Sigmoid colon (tissue), 7 donors: ENCODE data around the gene ATP5ME. TPM values are rescaled to one million over a fixed set of nuclear protein-coding genes. Genes with fewer than 3 reads are reported as not detected.
A peak's percentile ranks its signal among the peaks of the same experiment; 100 is the strongest.

Experiments
- DNase-seq: peaks from one replicate; pipeline ENCODE4 v3.0.0-alpha.2; 2019
- H3K27ac ChIP-seq, 4 donors: fragments of 200-600 bp; sonication (generic); one replicate each; pipeline ENCODE4 v1.5.1; 2016 to 2019; ENCODE audit warnings: mild to moderate bottlenecking in 1 of 4
- H3K27me3 ChIP-seq, 3 donors: fragments of 200-600 bp; sonication (generic); one replicate each; pipeline ENCODE4 v1.5.1; 2019; ENCODE audit warnings: mild to moderate bottlenecking in 1 of 3
- H3K36me3 ChIP-seq, 4 donors: fragments of 200-600 bp; sonication (generic); one replicate each; pipeline ENCODE4 v1.5.1; 2016 to 2019
- H3K4me1 ChIP-seq, 4 donors: fragments of 200-600 bp; sonication (generic); one replicate each; pipeline ENCODE4 v1.5.1; 2017 to 2019
- H3K4me3 ChIP-seq, 4 donors: fragments of 200-600 bp; sonication (generic); one replicate each; pipeline ENCODE4 v1.5.1; 2017 to 2019; ENCODE audit warnings: mild to moderate bottlenecking in 2 of 4, moderate library complexity in 1 of 4
- H3K9me3 ChIP-seq, 4 donors: fragments of 200-600 bp in 3 of 4; sonication (generic) in 3 of 4; one replicate each; pipeline versions ENCODE4 v1.5.1 to v1.6.1; 2013 to 2019
- EP300 ChIP-seq, 4 donors: sonication (generic); formaldehyde crosslinking; IDR thresholded peaks; one replicate each; pipeline ENCODE4 v1.6.1; 2017; ENCODE audit warnings: antibody characterized with exemption in 4 of 4
- POLR2A ChIP-seq, 2 donors: fragments of 450-650 bp; IDR thresholded peaks; one replicate each; pipeline ENCODE4 v1.6.1; 2016; ENCODE audit warnings: antibody characterized with exemption in 2 of 2, mild to moderate bottlenecking in 2 of 2, moderate library complexity in 2 of 2
- POLR2AphosphoS5 ChIP-seq, 4 donors: sonication (generic); formaldehyde crosslinking; IDR thresholded peaks; one replicate each; pipeline ENCODE4 v1.6.1; 2017; ENCODE audit warnings: antibody characterized with exemption in 4 of 4
- WGBS, 2 donors: extraction: QIAGEN DNeasy Blood & Tissue Kit; methylation state at CpG; one replicate each; pipeline ENCODE4 v1.1.7; 2013; 5-methylcytosine and 5-hydroxymethylcytosine counted together
- intact Hi-C: fragments of 100-400 bp; cut with DNase I; formaldehyde crosslinking; loops from one replicate; pipeline ENCODE4 v1.15.1; 2023
- polyA plus RNA-seq, 3 donors: library from polyadenylated mRNA; stranded (reverse); fragments of 200-250 nt; gene quantifications; one replicate each; pipeline ENCODE4 v1.2.3, GENCODE V29; 2013
- total RNA-seq, 4 donors: library from RNA; depleted of rRNA; stranded (reverse); fragments of >200 nt; gene quantifications; one replicate each; pipeline ENCODE4 v1.1.0, GENCODE V29; 2016
- TF ChIP-seq, protein P1 (sequence below), 4 experiments: fragments of 450-650 bp in 3 of 4; fragments of 200-600 bp in 1 of 4; IDR thresholded peaks; one replicate each; pipeline ENCODE4 v1.5.1; 2016 to 2019; ENCODE audit warnings: antibody characterized with exemption in 4 of 4, mild to moderate bottlenecking in 3 of 4, moderate library complexity in 2 of 4
- donor health status: healthy with polysubstance abuse.
- donor health status: Bipolar disorder and iron deficiency.
- donor health status: healthy.

The ATP5ME gene
- total and polyA plus RNA-seq, 7 donors: 104 to 1,302 (median 244) TPM

DNA sequence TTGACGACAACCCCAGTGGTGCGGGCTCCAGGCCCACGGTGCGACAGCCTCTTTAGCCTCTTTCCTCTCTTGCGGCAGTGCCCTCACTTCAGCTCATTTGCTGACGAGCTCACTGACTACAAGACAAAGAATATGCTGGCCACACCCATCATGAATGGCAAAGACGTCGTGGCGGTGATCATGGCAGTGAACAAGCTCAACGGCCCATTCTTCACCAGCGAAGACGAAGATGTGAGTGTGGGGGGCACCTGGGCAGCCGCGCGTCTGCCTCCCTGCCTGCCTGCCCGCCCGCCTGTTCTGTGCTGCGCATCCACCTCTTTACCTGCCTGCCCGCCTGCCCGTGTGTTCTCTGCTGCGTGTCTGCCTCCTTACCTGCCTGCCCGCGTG lies 39.5 kb downstream of the ATP5ME start:
- no peaks in the 10 kb centered on the region for H3K4me1 ChIP-seq
- H3K27ac ChIP-seq: no peak overlapping the region
- TF ChIP-seq, protein P1, sequence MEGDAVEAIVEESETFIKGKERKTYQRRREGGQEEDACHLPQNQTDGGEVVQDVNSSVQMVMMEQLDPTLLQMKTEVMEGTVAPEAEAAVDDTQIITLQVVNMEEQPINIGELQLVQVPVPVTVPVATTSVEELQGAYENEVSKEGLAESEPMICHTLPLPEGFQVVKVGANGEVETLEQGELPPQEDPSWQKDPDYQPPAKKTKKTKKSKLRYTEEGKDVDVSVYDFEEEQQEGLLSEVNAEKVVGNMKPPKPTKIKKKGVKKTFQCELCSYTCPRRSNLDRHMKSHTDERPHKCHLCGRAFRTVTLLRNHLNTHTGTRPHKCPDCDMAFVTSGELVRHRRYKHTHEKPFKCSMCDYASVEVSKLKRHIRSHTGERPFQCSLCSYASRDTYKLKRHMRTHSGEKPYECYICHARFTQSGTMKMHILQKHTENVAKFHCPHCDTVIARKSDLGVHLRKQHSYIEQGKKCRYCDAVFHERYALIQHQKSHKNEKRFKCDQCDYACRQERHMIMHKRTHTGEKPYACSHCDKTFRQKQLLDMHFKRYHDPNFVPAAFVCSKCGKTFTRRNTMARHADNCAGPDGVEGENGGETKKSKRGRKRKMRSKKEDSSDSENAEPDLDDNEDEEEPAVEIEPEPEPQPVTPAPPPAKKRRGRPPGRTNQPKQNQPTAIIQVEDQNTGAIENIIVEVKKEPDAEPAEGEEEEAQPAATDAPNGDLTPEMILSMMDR (IDR thresholded peaks at IDR 0.05): no peak
- no peak for TF ChIP-seq POLR2A (IDR thresholded peaks at IDR 0.05)
- TF ChIP-seq POLR2AphosphoS5 (IDR thresholded peaks at IDR 0.05): no peak
- no peak for TF ChIP-seq EP300 (IDR thresholded peaks at IDR 0.05)
- intact Hi-C loops: no loop called here
- no peak overlapping the region for H3K4me3 ChIP-seq
- H3K36me3 ChIP-seq: no peaks in the 10 kb centered on the region
- peak; percentile 19 for DNase-seq
- H3K9me3 ChIP-seq: no peaks in the 10 kb centered on the region
- H3K27me3 ChIP-seq: peaks cover 0 to 18% (median 0%) of the 10 kb centered on the region in 3 donors
- 68 to 80% methylated on average over 23 of the region's 23 CpGs for WGBS, 2 donors

- Histone ChIP-seq H3K27ac (no peak overlapping the region), H3K27me3 (peaks cover 0 to 23% (median 1%) of the 10 kb centered on the region in 3 donors), H3K9me3 (no peaks in the 10 kb centered on the region), H3K4me3 (no peak overlapping the region), H3K4me1 (no peaks in the 10 kb centered on the region), H3K36me3 (no peaks in the 10 kb centered on the region)
- peak; percentile 50 for DNase-seq
- TF ChIP-seq POLR2A (IDR thresholded peaks at IDR 0.05): no peak
- TF ChIP-seq EP300 (IDR thresholded peaks at IDR 0.05): no peak
- intact Hi-C loops: no loop called here
- WGBS, 2 donors: 53 to 78% methylated on average over 15 of the region's 15 CpGs
Observed at GRCh38 chr4:633976-634598, 40.0 kb downstream of the ATP5ME start.

GRCh38 chr4:633406-633805 lies 40.7 kb downstream of the ATP5ME start:
- TF ChIP-seq POLR2AphosphoS5 (IDR thresholded peaks at IDR 0.05): no peak
- TF ChIP-seq EP300 (IDR thresholded peaks at IDR 0.05): no peak
- TF ChIP-seq POLR2A (IDR thresholded peaks at IDR 0.05): no peak
- TF ChIP-seq, protein P1 (IDR thresholded peaks at IDR 0.05): no peak
- Histone ChIP-seq H3K9me3 (no peaks in the 10 kb centered on the region), H3K4me1 (no peaks in the 10 kb centered on the region), H3K4me3 (no peak overlapping the region), H3K27me3 (peaks cover 0 to 29% (median 8%) of the 10 kb centered on the region in 3 donors), H3K27ac (no peak overlapping the region), H3K36me3 (no peaks in the 10 kb centered on the region)
- WGBS, 2 donors: 52 to 57% methylated on average over 9 of the region's 9 CpGs
- intact Hi-C loops: no loop called here
- peak; percentile 21 for DNase-seq

DNA sequence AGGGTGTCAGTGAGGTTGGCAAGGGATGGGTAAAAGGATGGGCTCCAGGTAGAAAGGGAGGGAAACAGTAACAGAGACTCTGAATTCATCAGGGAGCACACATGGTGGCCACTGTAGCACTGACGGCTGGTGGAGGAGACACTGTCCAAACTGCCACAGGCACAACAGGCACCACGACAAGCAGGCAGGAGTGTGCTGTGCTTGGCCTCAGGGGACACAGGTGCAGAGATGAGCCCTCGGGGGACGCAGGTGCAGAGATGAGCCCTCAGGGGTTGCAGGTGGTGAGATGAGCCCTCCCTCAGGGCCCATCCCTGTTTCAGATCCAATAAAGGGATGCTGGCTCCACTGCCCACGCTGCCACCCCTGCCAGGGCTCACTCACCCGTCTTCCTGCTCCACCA lies 41.1 kb downstream of the ATP5ME start:
- intact Hi-C loops: no loop called here
- Histone ChIP-seq H3K27ac (no peak overlapping the region), H3K36me3 (no peaks in the 10 kb centered on the region), H3K4me1 (no peaks in the 10 kb centered on the region), H3K9me3 (no peaks in the 10 kb centered on the region), H3K27me3 (peaks cover 0 to 32% (median 9%) of the 10 kb centered on the region in 3 donors), H3K4me3 (no peak overlapping the region)
- TF ChIP-seq EP300 (IDR thresholded peaks at IDR 0.05): no peak
- TF ChIP-seq POLR2A (IDR thresholded peaks at IDR 0.05): no peak
- TF ChIP-seq, protein P1 (IDR thresholded peaks at IDR 0.05): no peak
- no peak for TF ChIP-seq POLR2AphosphoS5 (IDR thresholded peaks at IDR 0.05)
- 83 to 86% methylated on average over 6 of the region's 6 CpGs for WGBS, 2 donors
- peak; percentile 24 for DNase-seq

- Histone ChIP-seq H3K4me3 (no peak overlapping the region), H3K9me3 (no peaks in the 10 kb centered on the region), H3K27me3 (peaks cover 0 to 29% (median 9%) of the 10 kb centered on the region in 3 donors), H3K4me1 (no peaks in the 10 kb centered on the region), H3K36me3 (no peaks in the 10 kb centered on the region), H3K27ac (no peak overlapping the region)
- WGBS, 2 donors: 91 to 94% methylated on average over 16 of the region's 16 CpGs
- intact Hi-C loops: no loop called here
- TF ChIP-seq POLR2A (IDR thresholded peaks at IDR 0.05) (no peak), POLR2AphosphoS5 (IDR thresholded peaks at IDR 0.05) (no peak), EP300 (IDR thresholded peaks at IDR 0.05) (no peak)
- TF ChIP-seq, protein P1 (IDR thresholded peaks at IDR 0.05): no peak
- peak; percentile 12 for DNase-seq
Observed at GRCh38 chr4:632196-632790, 41.8 kb downstream of the ATP5ME start.
